COLO829 (cell line): Measurements from ENCODE around the gene PCGF2.

ENCODE experiments used
- DNase-seq: peaks from one replicate; pipeline ENCODE4 v3.0.0; 2012; ENCODE audit warnings: low spot score

Gene PCGF2

GRCh38 chr17:38751144-38751807, 3.1 kb upstream of the PCGF2 start:
- no peak for DNase-seq

GRCh38 chr17:38750312-38751121, 2.4 kb upstream of the PCGF2 start:
- DNase-seq: no peak

- no peak for DNase-seq
Observed at GRCh38 chr17:38750044-38750311, 1.8 kb upstream of the PCGF2 start.

DNA sequence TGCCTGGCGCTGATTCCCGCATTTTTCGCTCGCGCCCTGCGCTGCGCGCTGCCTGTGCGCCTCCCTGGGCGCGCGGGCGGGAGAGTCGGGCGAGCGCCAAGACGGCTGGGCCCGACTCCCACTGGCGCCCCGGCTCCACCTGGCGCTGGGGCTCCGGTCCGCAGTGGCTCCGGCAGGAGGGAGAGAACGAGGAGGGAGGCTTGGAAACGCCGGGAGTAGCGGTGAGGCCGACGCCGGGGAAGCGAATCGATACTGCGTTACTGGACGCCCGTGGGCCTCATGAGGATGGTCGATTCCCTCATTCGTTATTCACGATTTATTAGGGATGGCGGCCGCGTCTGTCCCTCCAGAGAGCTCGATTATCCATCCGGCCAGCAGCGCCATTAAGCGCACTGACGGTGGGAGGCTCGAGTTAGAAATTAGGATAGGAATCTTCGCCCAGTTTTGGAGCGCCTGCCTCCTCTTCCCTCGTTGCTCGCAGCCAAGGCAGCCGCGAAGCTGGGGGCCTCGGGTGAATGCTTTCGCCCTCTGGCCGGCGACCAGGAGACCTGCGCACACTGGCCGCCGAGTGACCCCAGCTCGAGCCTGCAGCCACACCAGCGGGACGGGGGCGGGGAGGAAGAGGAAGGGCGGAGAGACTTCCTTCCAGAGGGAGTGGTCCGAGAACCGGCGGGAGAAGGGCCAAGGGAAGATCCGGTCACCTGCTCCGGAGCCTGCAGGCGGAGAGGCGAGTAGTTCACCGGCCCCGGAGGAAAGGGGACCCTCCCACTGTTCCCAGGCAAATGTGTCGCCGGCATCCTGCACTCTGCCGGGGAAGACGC, 1.3 kb upstream of the PCGF2 start:
- DNase-seq: peak; percentile 45

DNA sequence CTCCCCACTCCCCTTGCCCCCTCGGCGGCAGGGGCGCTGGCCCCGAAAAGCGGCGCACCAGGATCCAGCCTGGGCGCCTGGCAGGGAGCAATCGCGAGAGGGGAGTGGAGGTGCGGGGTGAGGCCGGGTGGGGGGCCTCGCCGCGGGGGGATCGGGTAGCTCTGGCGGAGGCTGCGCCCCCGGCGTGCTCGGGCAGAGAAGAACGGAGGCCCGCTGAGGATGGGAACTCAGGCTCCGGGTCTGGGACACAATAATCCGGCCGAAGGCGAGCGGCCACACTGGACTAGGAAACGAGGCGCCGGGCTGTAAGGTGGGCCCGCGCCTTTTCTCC, 721 bp upstream of the PCGF2 start:
- no peak for DNase-seq

GRCh38 chr17:38747463-38748148, 530 bp downstream of the PCGF2 start:
- DNase-seq: no peak

- DNase-seq: no peak
Observed at GRCh38 chr17:38746849-38747462, 1.2 kb downstream of the PCGF2 start.

DNA sequence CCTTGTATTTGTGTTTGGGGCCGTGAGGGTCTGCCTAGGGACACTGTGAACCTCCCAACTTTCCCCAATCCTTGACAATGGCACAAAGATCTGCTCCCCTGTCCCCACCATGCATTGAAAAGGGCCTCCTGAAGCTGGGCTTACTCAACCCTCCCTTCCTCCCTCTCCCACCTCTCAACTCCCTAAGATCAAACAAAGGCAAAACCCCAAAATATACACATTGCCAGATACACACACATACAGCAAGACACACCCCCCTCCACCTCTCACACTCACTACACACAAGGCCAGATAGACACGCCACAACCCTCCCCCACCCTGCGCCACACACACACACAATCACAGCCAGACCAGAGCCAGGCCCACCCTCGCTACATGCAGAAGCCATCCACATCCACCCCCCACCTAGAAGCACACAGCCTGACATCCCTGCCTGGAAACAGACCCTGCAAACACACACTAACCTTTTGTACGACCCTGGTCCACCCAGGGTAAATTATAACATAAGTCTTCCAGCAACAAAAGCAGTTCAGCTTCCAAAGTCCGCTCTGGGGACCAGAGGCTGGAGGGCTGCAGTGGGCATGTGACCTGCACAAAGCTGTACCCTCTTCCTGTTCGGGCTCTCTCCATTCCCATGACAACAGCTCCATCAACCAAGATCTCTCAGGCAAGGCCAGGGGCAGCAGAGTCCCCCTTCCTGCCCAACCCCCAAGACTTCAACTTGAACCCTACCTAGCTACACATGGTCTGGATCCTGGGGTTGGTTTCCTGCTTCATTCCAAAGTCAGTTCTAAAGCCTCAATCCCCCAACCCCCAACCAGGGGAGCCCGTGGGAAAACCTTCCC, 1.9 kb downstream of the PCGF2 start:
- no peak for DNase-seq

DNA sequence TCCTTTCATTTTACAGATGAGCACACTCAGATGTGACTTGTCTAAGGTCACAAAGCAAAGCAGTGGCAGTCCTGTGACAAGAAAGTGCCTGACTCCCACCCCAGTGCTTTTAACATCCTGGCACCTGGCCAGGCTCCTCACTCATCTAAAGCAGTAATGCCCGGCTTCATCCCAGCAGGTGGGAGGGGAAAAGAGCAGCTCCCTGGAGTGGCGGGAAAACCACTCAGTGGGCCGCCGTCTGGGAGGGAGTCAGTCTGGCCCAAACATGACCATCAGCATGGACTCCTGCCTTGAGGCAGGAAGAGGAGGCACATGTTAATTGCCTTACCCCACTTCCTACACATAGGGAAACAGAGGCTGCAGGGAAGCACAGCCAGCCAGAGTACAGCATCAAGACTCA, 2.6 kb downstream of the PCGF2 start:
- DNase-seq: no peak

GRCh38 chr17:38743556-38744171, 4.5 kb downstream of the PCGF2 start:
- DNase-seq: no peak

DNA sequence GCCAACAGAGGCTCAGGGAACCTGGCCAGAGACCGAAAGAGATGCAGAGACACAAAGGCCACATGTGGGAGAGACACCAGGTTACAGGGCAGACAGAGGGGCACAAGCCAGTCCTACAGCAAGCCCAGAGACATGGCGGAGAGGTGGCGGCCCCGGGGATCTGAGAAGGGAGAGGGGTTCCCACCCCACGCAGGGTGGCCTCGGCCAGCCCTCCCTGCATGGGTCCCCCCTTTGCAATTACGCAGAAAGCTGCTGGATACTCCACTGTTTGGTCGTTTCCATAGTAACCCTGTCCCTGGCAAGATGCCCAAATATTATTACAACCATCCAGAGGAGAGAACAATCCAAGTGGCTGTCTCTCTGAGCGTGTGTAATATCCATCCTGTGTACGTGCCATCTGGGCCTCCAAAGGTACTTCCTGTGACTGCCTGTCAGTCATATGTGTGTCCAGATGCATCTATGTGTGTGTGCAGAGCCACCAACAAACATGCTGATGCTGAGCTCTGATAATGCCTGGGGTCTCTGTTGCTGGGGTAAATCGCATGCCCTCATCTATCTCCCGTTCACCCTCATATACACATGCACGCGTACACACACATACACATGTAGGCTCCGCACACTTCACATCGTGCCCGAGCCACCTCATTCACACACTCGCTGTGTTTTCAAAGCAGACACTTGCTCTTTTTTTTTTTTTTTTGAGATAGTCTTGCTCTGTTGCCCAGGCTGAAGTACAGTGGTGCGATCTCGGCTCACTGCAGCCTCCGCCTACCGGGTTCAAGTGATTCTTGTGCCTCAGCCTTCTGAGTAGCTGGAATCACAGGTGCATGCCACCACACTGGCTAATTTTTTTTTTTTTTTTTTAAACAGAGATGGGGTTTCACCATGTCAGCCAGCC, 5.5 kb downstream of the PCGF2 start:
- DNase-seq: peak; percentile 69

GRCh38 chr17:38741921-38742410, 6.2 kb downstream of the PCGF2 start:
- no peak for DNase-seq

DNA sequence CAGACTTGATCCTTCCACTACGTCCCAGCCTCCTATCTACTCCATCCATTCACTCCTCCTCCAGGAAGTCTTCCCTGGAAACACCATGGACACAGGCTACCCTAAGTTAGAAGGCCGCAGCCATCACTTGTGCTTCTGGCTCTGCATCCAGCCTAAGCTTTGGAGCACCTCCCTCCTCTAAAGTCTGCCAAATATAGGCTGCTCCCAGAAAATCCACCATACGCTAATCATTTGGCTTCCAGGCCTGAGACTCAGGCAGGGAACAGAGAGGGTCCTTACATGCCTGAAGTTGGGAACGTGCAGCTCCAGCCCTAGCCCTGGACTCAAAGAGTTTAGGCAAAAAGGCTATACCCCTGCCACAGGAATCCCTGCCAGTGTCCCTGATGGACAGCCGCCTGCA, 6.7 kb downstream of the PCGF2 start:
- no peak for DNase-seq

- DNase-seq: no peak
Observed at GRCh38 chr17:38740806-38741205, 7.3 kb downstream of the PCGF2 start.

DNA sequence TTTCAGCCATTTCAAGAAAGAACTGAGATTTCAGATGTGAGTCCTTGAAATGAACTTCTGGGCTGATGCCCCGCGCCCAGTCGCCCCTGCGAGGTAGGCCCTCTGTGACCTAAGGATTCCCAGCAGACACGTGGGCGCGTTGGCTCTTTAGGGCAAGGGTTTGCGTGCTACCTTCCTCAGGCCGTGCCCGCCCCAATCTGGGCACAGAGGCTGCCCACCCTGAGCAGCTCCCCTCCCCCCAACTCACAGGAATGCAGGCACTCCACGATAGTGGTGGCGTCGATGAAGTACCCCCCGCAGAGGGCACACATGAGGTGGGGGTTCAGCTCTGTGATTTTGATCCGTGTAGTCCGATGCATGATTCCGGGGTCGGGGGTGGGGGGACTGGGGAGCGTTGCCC, 8.1 kb downstream of the PCGF2 start:
- DNase-seq: no peak

GRCh38 chr17:38739305-38739704, 8.8 kb downstream of the PCGF2 start:
- DNase-seq: no peak

DNA sequence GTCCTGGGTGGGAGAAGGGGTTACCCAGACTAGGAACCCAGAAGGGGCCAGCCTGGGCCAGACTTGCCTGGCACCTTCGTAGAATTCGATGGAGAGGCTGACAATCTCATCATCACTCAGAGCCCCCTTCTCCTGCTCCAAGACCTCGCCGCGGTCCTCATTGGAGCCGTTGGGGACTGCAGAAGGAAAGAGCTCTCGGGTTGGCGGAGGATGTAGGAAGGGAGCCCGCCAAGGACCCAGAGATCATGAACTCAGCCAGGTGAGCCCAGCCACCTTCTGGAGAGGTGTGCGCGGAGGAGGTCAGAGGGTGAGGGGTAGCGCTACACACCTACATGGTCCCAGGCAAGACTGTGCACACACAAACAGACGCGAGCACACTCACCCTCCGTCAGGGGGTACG, 9.4 kb downstream of the PCGF2 start:
- no peak for DNase-seq

DNA sequence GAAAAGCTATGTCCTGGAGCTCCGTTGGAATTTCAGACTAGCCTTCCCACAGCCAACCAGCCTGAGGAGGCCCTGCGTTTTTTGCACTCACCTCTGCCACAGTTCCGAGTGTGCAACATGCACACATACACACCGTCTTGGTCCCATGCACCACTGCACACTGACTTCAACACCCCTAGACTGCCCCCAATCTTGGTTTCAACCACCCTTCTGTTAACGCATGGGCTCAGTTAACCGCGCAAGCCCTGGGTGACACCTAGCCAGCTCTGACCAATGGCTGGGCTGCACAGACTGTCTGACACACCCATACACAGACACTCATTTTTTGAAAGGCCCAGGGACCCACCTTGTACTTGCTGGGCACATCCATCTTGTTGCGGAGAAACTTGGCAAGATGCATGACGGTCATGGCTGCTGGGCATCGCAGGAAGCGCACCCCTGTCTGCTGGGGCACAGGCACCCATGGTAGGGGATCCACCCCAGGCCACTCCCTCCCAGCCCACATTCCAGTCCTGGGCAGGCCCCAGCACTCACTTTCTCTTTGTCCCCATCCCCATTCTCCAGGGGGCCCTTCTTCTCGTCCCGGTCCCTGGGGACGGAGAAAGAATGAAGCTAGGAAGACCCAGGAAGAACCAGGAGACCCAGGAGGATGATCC, 10.0 kb downstream of the PCGF2 start:
- no peak for DNase-seq
